SW 1271 (cell line): ENCODE results near the gene SLC44A1.
A peak's percentile ranks its signal among the peaks of the same experiment; 100 is the strongest.

Experiments used
- DNase-seq, 2 experiments: peaks; one replicate each; lab custom pipeline; 2025; lab: John Stamatoyannopoulos, UW

The SLC44A1 gene

GRCh38 chr9:105473221-105473620 lies 228.8 kb downstream of the SLC44A1 start:
- no peak for DNase-seq

GRCh38 chr9:105475302-105475701 lies 230.9 kb downstream of the SLC44A1 start:
- DNase-seq: peak in 1 of 2 experiments; percentile 22

GRCh38 chr9:105479846-105480245 lies 235.4 kb downstream of the SLC44A1 start:
- no peak for DNase-seq

GRCh38 chr9:105483618-105484017 lies 239.2 kb downstream of the SLC44A1 start:
- no peak for DNase-seq

- DNase-seq: no peak
Measured at GRCh38 chr9:105484226-105484625, 239.8 kb downstream of the SLC44A1 start.

GRCh38 chr9:105485131-105485530 lies 240.7 kb downstream of the SLC44A1 start:
- no peak for DNase-seq
